GM12878 (cell line): Measurements from ENCODE around the gene GNA15. TPM values are rescaled to one million over a fixed set of nuclear protein-coding genes. Genes with fewer than 3 reads are reported as not detected.

Experiments used
- ATAC-seq: fragments of 200-7000 bp; cut with Tn5 transposase; 3 replicates; pipeline ENCODE4 v1.9.1; 2020; ENCODE audit warnings: mild to moderate bottlenecking, moderate library complexity
- BruUV-seq: library from RNA; stranded (reverse); fragments of 400-500 nt; replicated peaks from 2 replicates; lab custom pipeline; 2021; lab: Mats Ljungman, UMichigan
- CTCF ChIA-PET: fragments of 300-600 bp; sonication (Branson Sonifier 250); formaldehyde crosslinking; extraction: SDS; loops from one replicate; lab custom pipeline; 2021; ENCODE audit warnings: inconsistent platforms; lab: Yijun Ruan, JAX
- POLR2A ChIA-PET: fragments of 350-600 bp; formaldehyde crosslinking; extraction: SDS; loops from one replicate; lab custom pipeline; 2021; ENCODE audit warnings: inconsistent platforms; lab: Charles Lee
- RAD21 ChIA-PET: fragments of 300-600 bp; sonication (Branson Sonifier 250); formaldehyde crosslinking; loops from one replicate; lab custom pipeline; 2023; ENCODE audit warnings: antibody characterized with exemption; ENCODE audit not compliant: unreplicated experiment; lab: Charles Lee
- SMC1A ChIA-PET: fragments of 300-600 bp; sonication (Branson Sonifier 250); formaldehyde crosslinking; loops from one replicate; lab custom pipeline; 2023; ENCODE audit not compliant: unreplicated experiment, uncharacterized antibody; lab: Charles Lee
- DNase-seq: peaks from one replicate; pipeline ENCODE4 v3.0.0-alpha.2; 2011; ENCODE audit warnings: low read depth, low spot score
- FAIRE-seq: peaks from 3 replicates; lab custom pipeline; 2011; peaks lifted over from hg19 to GRCh38; lab: Jason Lieb, UNC
- H2AFZ ChIP-seq: 2 replicates; pipeline ENCODE4 v1.6.0; 2011; ENCODE audit warnings: low read depth, low read length, control low read depth; ENCODE audit not compliant: control insufficient read depth
- H3K27ac ChIP-seq: 2 replicates; pipeline ENCODE4 v1.5.1; 2011; ENCODE audit warnings: control low read depth; ENCODE audit not compliant: control insufficient read depth, insufficient read depth
- H3K27me3 ChIP-seq, 2 experiments: replicated peaks in 1 of 2; 2 replicates each; pipeline versions ENCODE4 v1.6.0 to v1.6.1; 2011; ENCODE audit warnings: low read length in 1 of 2; ENCODE audit not compliant: control insufficient read depth in 2 of 2, insufficient read depth in 2 of 2
- H3K36me3 ChIP-seq, 2 experiments: 2 replicates each; pipeline ENCODE4 v1.5.1; 2011; ENCODE audit warnings: low read length in 1 of 2; ENCODE audit not compliant: control insufficient read depth in 2 of 2, insufficient read depth in 2 of 2
- H3K4me1 ChIP-seq: 2 replicates; pipeline ENCODE4 v1.6.1; 2011; ENCODE audit warnings: mild to moderate bottlenecking, low read length, moderate library complexity, mixed read lengths; ENCODE audit not compliant: control insufficient read depth, insufficient read depth
- H3K4me2 ChIP-seq: 2 replicates; pipeline ENCODE4 v1.6.0; 2011; ENCODE audit warnings: control low read depth; ENCODE audit not compliant: control insufficient read depth, insufficient read depth
- H3K4me3 ChIP-seq: fragments of 200-600 bp; sonication (generic); 2 replicates; pipeline ENCODE4 v1.5.1; 2016
- H3K79me2 ChIP-seq: 2 replicates; pipeline ENCODE4 v1.6.0; 2011; ENCODE audit warnings: low read length; ENCODE audit not compliant: control insufficient read depth, insufficient read depth
- H3K9ac ChIP-seq: 2 replicates; pipeline ENCODE4 v1.8.0; 2011; ENCODE audit warnings: low read length, control low read depth, mixed read lengths; ENCODE audit not compliant: control insufficient read depth, insufficient read depth
- H3K9me3 ChIP-seq: replicated peaks from 3 replicates; pipeline ENCODE4 v1.5.1; 2011; ENCODE audit warnings: mild to moderate bottlenecking, low read length; ENCODE audit not compliant: control insufficient read depth, insufficient read depth
- H4K20me1 ChIP-seq: 2 replicates; pipeline ENCODE4 v1.6.0; 2011; ENCODE audit not compliant: control insufficient read depth, insufficient read depth
- CHD4 ChIP-seq: fragments of 200-600 bp; sonication (generic); IDR thresholded peaks from 2 replicates; pipeline ENCODE4 v1.6.1; 2016; ENCODE audit warnings: mild to moderate bottlenecking
- DPF2 ChIP-seq: fragments of 450-650 bp; IDR thresholded peaks from 2 replicates; pipeline ENCODE4 v1.6.1; 2017; ENCODE audit warnings: mild to moderate bottlenecking
- EED ChIP-seq: sonication (generic); IDR thresholded peaks from 2 replicates; pipeline ENCODE4 v1.6.1; 2016; ENCODE audit warnings: antibody characterized with exemption, low read depth
- GABPA ChIP-seq: IDR thresholded peaks from 2 replicates; pipeline ENCODE4 v1.6.1; 2014; ENCODE audit warnings: antibody characterized with exemption, low read depth, mild to moderate bottlenecking, inconsistent platforms
- JUNB ChIP-seq: IDR thresholded peaks from 2 replicates; pipeline ENCODE4 v1.6.1; 2016; ENCODE audit warnings: antibody characterized with exemption, mild to moderate bottlenecking
- JUND ChIP-seq: IDR thresholded peaks from 2 replicates; pipeline ENCODE4 v1.6.1; 2012; ENCODE audit warnings: low read depth, mild to moderate bottlenecking, low read length, improper control_type of control experiment, moderate library complexity
- NR2C2 ChIP-seq: IDR thresholded peaks from 2 replicates; pipeline ENCODE4 v1.6.1; 2011; ENCODE audit warnings: borderline replicate concordance, low read depth; ENCODE audit not compliant: control insufficient read depth, insufficient read length
- RUNX3 ChIP-seq: IDR thresholded peaks from 2 replicates; pipeline ENCODE4 v1.6.1; 2012; ENCODE audit warnings: low read length, inconsistent platforms
- WGBS: methylation state at CpG from one replicate; pipeline ENCODE4 v1.1.6; 2016; ENCODE audit warnings: low lambda C conversion rate; ENCODE audit not compliant: insufficient replicate concordance, insufficient coverage; ENCODE audit errors: missing lambda C conversion rate; 5-methylcytosine and 5-hydroxymethylcytosine counted together
- in situ Hi-C: fragments of 300-500 bp; cut with MboI; formaldehyde crosslinking; loops from 9 replicates; pipeline ENCODE4 v1.14.3; 2018; ENCODE audit warnings: mixed read lengths
- intact Hi-C: fragments of 100-400 bp; cut with micrococcal nuclease; formaldehyde crosslinking; loops from one replicate; pipeline ENCODE4 v1.14.2; 2022; ENCODE audit not compliant: unreplicated experiment
- polyA plus RNA-seq, 11 experiments: library from polyadenylated mRNA; depleted of rRNA in 4 of 11; unstranded in 6 of 11; stranded (reverse) in 5 of 11; fragments of >200 nt; fragmentation: Nextera tagmentation in 4 of 11; fragmentation: Illumina TruSeq in 1 of 11; extraction: Ambion mirVana in 4 of 11; extraction: Trizol in 1 of 11; gene quantifications; 1 replicate in 1 of 11; 2 replicates in 10 of 11; pipeline versions ENCODE4 v1.2.1 to v1.2.3, GENCODE V29; 2011 to 2016; ENCODE audit warnings: inconsistent platforms in 2 of 11, missing spikeins in 2 of 11, low read depth in 1 of 11
- total RNA-seq, 4 experiments: library from RNA; depleted of rRNA in 3 of 4; stranded (reverse); fragments of >200 nt in 3 of 4; fragmentation: Illumina TruSeq in 1 of 4; extraction: Trizol in 1 of 4; gene quantifications; 2 replicates each; pipeline versions ENCODE4 v1.2.1 to v1.2.3, GENCODE V29; 2013 to 2021
- TF ChIP-seq, protein P1 (sequence below): fragments of 150-350 bp; IDR thresholded peaks from 2 replicates; pipeline ENCODE4 v1.6.1; 2014; ENCODE audit warnings: mild to moderate bottlenecking, low read depth, low read length

Gene GNA15
- total and polyA plus RNA-seq, 10 of the 15 experiments (the other 5 are each of a cell fraction or from before 2014, with no cell fraction given), result 0.42 to 18.0 (median 9.4) TPM

DNA sequence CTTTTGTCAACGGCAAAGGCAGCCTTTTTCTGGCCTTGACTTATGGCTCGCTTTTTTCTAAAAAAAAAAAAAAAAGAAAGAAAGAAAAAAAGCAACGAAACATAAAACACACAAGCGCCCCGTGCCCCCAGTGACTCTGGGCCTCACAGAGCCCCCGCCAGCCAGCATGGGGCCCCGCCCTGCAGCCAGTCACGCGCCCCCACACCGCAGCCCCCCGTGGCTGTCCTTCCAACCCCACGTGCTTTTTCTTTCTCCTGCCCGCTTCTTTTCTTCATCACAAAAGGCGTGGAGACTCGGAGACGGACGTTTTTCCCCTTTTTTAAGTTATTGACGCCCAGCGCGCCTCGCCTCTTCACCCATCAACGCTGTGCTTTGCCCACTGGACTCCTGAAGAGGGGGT lies 14.4 kb upstream of the GNA15 start (continued):
- TF ChIP-seq, protein P1, sequence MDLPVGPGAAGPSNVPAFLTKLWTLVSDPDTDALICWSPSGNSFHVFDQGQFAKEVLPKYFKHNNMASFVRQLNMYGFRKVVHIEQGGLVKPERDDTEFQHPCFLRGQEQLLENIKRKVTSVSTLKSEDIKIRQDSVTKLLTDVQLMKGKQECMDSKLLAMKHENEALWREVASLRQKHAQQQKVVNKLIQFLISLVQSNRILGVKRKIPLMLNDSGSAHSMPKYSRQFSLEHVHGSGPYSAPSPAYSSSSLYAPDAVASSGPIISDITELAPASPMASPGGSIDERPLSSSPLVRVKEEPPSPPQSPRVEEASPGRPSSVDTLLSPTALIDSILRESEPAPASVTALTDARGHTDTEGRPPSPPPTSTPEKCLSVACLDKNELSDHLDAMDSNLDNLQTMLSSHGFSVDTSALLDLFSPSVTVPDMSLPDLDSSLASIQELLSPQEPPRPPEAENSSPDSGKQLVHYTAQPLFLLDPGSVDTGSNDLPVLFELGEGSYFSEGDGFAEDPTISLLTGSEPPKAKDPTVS, result no peak
- TF ChIP-seq DPF2, result no peak
- no peak for TF ChIP-seq JUNB
- no peak for TF ChIP-seq EED
- no peak for TF ChIP-seq NR2C2
- no peak for TF ChIP-seq CHD4
- no peak for TF ChIP-seq RUNX3

DNA sequence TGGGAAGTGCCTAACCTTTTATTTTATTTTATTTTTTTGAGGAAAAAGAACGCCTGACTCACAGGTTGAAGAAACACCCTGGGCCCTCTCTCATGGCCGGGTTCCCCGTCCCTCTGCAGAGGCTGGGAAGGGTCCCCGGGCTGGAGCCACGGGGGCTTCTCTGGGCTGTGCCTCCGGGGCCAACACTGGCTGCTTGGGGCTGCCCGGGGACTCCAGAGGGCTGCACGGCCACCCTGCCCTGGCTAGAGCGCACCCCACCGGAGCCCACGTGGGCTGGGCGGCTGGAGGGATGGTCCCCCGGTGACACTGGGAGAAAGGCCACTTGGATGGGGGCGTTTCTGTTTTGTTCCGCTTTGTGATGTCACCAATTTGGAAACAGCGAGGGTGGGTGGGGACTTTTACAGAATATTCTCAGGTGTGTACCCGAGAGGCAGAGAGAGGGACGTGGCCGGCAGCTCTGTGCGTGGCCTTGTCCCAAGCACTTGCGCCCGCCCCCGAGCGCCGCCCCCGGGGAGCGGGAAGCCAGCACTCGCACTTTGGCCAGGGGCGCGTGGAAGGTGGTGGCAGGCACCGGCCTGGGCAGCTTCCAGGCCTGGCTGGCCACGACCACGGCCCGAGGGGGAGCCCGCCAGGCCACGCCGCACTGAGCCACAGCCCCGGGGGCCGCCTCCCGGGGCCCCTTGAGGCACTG lies 13.9 kb upstream of the GNA15 start:
- ATAC-seq, result no peak
- Histone ChIP-seq H3K4me3 (no peak overlapping the region), H3K4me1 (peaks cover 17% of the 10 kb centered on the region), H4K20me1 (no peaks in the 10 kb centered on the region), H3K79me2 (no peaks in the 10 kb centered on the region), H3K27me3 (no peaks in the 10 kb centered on the region), H3K4me2 (no peak overlapping the region), H3K36me3 (no peaks in the 10 kb centered on the region), H2AFZ (no peak overlapping the region), H3K9ac (no peak overlapping the region), H3K27ac (no peak overlapping the region), H3K9me3 (no peaks in the 10 kb centered on the region)
- ChIA-PET POLR2A (no interaction called here), CTCF (no interaction called here), RAD21 (no interaction called here), SMC1A (no interaction called here)
- WGBS, result 68% methylated on average over 36 of the region's 40 CpGs
- intact Hi-C loops (loop anchor here (10.0 kb wide), 1 partner anchor 47 kb away; no protein-coding TSS in a partner anchor), in situ Hi-C loops (no loop called here)
- no peak for FAIRE-seq
- no TSS peak for BruUV-seq
- DNase-seq, result no peak
- TF ChIP-seq JUND, result no peak
- TF ChIP-seq GABPA, result no peak
